GM18526 (cell line): ENCODE results near the gene SENP6.

ENCODE experiments used
- POLR2A ChIP-seq: IDR thresholded peaks from 3 replicates; pipeline ENCODE4 v1.6.1; 2011; ENCODE audit not compliant: insufficient read length; ENCODE audit errors: extremely low read depth

Gene SENP6, protein sequence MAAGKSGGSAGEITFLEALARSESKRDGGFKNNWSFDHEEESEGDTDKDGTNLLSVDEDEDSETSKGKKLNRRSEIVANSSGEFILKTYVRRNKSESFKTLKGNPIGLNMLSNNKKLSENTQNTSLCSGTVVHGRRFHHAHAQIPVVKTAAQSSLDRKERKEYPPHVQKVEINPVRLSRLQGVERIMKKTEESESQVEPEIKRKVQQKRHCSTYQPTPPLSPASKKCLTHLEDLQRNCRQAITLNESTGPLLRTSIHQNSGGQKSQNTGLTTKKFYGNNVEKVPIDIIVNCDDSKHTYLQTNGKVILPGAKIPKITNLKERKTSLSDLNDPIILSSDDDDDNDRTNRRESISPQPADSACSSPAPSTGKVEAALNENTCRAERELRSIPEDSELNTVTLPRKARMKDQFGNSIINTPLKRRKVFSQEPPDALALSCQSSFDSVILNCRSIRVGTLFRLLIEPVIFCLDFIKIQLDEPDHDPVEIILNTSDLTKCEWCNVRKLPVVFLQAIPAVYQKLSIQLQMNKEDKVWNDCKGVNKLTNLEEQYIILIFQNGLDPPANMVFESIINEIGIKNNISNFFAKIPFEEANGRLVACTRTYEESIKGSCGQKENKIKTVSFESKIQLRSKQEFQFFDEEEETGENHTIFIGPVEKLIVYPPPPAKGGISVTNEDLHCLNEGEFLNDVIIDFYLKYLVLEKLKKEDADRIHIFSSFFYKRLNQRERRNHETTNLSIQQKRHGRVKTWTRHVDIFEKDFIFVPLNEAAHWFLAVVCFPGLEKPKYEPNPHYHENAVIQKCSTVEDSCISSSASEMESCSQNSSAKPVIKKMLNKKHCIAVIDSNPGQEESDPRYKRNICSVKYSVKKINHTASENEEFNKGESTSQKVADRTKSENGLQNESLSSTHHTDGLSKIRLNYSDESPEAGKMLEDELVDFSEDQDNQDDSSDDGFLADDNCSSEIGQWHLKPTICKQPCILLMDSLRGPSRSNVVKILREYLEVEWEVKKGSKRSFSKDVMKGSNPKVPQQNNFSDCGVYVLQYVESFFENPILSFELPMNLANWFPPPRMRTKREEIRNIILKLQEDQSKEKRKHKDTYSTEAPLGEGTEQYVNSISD

DNA sequence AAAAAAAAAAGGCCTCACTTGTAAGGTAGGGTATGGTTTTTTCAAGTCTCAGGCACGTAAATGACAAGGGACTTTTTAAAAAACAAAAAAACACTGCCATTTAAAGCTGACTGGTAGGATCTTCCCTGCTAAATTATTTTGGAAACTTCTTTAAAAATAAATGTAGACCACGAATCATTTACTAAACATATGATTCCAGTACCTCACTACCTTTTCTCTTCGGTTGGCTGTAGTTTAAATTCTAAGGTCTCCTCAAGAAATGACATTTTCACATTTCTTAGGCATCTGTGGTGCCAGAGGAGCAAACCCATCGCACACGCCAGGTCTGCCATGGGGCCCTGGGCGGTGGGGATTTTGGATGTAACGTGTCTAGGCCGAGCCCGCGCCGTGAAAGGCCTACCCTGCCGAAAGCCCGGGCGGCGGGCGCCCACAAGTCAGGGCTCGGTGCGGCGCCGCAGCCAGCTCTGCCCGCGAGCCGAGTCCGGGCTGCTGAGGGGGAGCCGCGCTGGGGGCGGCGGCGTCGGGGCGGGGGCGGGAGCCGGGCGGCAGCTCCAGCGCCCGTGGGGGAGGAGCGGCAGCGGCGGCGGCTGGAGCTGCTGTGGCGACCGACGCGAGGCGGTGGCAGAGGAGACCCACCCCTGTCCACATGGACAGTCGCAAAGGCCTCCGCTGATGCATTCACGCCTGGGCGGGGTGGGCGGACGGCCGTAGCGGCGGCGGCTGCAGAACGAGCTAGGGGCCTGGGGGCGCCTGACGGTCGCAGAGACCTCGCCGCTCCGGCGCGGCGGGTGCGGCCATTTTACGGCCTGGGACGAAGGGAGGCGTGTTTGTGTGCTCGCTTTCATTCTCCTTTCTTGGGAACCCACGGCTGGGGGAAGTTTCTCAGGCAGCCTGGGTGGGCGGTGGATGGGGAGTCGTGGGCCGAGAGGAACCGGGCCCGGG lies at the start of gene SENP6:
Gene SENP6 (plus strand): TSS at position 577 of the 942 bp plus-strand sequence. CDS start 645 bp downstream, outside the sequence.
- TF ChIP-seq POLR2A, result peak; percentile 73

DNA sequence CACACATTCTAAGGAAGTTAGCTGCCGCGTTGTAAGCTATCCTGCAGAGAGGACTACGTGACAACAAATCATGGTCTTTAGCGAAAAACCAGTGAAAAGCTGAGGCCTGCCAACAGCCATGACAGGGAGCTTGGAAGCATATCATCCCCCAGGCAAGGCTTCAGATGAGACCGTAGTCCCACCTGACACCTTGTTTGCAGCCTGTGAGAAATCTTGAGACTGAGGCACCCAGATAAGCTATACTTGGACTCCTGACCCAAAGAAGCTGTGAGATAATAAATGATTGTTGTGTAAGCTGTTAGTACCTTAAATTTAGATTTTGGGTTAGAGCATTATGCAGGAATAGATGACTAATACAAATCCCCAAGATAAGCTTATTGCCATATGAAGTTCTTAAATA lies 45.4 kb upstream of the SENP6 start:
- TF ChIP-seq POLR2A, result no peak

- TF ChIP-seq POLR2A, result no peak
Observed at GRCh38 chr6:75557068-75557467, 44.6 kb upstream of the SENP6 start.

- no peak for TF ChIP-seq POLR2A
Observed at GRCh38 chr6:75563032-75563431, 38.6 kb upstream of the SENP6 start.

GRCh38 chr6:75566137-75566767 lies 35.4 kb upstream of the SENP6 start:
- TF ChIP-seq POLR2A, result no peak

DNA sequence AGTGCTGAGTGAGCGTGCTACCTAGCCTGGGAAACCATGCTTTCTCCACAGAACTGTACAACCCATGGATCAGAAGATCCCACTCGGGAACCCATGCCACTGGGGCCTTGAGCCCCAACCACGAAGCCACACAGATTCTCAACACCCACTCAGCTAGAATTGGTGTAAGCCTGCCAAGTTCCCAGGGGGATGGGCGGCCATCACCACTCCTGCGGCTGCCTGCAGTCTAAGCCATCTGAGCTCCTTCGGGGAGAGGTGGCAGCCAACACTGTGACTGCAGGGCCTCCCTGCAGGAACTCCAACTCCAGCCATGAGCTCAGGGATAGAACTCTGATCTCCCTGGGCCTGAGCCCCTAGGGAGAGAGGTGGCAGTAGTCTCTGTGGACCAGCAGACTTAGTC lies 33.6 kb upstream of the SENP6 start:
- TF ChIP-seq POLR2A, result no peak

GRCh38 chr6:75568965-75569364 lies 32.7 kb upstream of the SENP6 start:
- no peak for TF ChIP-seq POLR2A

DNA sequence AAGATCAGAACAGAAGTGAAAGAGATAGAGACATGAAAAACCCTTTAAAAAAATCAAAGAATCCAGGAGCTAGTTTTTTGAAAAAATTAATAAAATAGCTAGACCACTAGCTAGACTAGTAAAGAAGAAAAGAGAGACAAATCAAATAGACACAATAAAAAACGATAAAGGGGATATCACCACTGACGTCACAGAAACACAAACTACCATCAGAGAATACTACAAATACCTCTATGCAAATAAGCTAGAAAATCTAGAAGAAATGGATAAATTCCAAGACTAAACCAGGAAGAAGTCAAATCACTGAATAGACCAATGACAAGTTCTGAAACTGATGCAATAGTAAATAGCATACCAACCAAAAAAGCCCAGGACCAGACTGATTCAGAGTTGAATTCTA lies 29.6 kb upstream of the SENP6 start:
- no peak for TF ChIP-seq POLR2A

GRCh38 chr6:75579951-75580350 lies 21.7 kb upstream of the SENP6 start:
- TF ChIP-seq POLR2A, result no peak

DNA sequence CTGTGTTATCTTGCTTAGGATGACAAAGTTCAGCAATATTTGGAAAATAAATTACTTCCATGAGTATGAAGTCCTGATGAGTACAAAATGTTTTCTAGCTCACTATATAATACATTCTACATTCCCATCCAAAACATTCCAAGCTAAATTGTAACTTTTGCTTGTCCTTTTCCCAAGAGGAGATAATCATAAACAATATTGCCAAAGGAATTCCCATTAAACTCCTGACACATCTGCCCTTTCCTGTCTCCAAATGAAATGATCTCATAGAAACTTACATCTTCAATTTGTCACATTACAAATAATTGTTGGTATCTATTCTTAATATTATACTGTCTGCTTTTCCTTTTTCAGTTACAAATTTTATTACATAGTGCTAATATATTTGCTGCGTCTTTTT lies 20.4 kb upstream of the SENP6 start:
- TF ChIP-seq POLR2A, result no peak

GRCh38 chr6:75588948-75589347 lies 12.7 kb upstream of the SENP6 start:
- TF ChIP-seq POLR2A, result no peak

DNA sequence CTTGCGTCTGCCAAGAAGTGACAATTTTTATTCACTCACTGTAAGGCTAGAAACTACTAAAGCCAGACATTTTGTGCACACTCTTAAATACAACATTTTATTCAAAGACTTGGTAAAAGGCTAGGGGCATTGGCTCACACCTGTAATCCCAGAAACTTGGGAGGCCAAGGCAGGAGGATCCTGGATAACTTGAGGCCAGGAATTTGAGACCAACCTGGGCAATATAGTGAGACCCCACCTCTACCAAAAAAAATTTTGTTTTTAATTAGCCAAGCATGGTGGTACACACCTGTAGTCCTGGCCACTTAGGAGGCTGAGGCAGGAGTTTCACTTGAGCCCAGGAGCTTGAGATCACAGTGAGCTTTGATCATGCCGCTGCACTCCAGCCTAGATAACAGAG lies 11.3 kb upstream of the SENP6 start:
- no peak for TF ChIP-seq POLR2A

DNA sequence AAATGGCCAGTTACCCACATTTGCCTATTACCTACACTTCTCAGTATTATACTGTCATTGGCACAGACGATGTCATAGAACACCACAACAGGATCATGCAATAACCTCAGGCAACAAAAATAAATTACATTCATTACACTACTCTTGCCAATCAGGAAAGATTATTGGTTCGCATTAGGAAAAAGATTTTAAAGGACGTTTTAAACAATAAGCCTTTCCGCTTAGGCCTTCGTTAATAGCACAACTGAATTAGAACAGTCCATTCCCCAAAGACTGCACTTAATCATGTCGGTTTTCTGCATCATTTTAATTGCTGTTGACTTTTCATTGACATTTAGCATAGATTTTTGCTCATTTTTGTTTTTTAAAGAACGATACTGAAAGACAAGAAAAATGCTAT lies 912 bp upstream of the SENP6 start:
- no peak for TF ChIP-seq POLR2A
